Left colon (tissue), 2 donors: ENCODE data around the gene PYCR2. TPM values are rescaled to one million over a fixed set of nuclear protein-coding genes. Genes with fewer than 3 reads are reported as not detected.

Source experiments
- ATAC-seq: fragments of 200-7000 bp; cut with Tn5 transposase; one replicate; pipeline ENCODE4 v1.9.1; 2020; ENCODE audit warnings: mild to moderate bottlenecking, moderate library complexity
- DNase-seq, 2 donors: peaks; one replicate each; pipeline ENCODE4 v3.0.0-alpha.2; 2020
- intact Hi-C, 2 donors: fragments of 100-400 bp; cut with DNase I in 1 of 2; cut with micrococcal nuclease in 1 of 2; formaldehyde crosslinking; loops; one replicate each; pipeline versions ENCODE4 v1.11.2 to v1.14.0; 2022; cut with DNase I, micrococcal nuclease
- total RNA-seq, 2 donors: library from RNA; stranded (reverse); fragmentation: NEBNext Ultra II Directional; extraction: Animal tissue kit (Norgen Biotek cat#: 25700); gene quantifications; one replicate each; pipeline ENCODE4 v1.2.1, GENCODE V29; 2021
- donor health status: DM: no; HTN: no; CAD: no.
- donor health status: DM: yes; HTN: yes; CAD: no.

PYCR2 gene
- total RNA-seq, 2 donors from 2014 or later, result 34.8 to 42.3 TPM

- DNase-seq, result peak; percentile 59 to 83
- ATAC-seq, result peak; percentile 11
- intact Hi-C loops, result no loop called here
These were observed 40.3 kb downstream of the PYCR2 start for GRCh38 chr1:225883616-225884265.

- peak; percentile 20 for ATAC-seq
- peak; percentile 44 to 70 for DNase-seq
- intact Hi-C loops, result no loop called here
These were observed 41.1 kb downstream of the PYCR2 start for GRCh38 chr1:225882694-225883615.

- peak; percentile 58 for ATAC-seq
- DNase-seq, result peak; percentile 91 to 97
- intact Hi-C loops, result no loop called here
These were observed 41.9 kb downstream of the PYCR2 start, which contains the start of gene TMEM63A for GRCh38 chr1:225881959-225882693. TSS of gene TMEM63A (minus strand) at chr1:225882380. CDS start at chr1:225877580, 4,800 bp downstream.

- ATAC-seq (peak; percentile 47), DNase-seq (peak; percentile 66 to 80)
- intact Hi-C loops, result no loop called here
These were observed 42.7 kb downstream of the PYCR2 start for GRCh38 chr1:225881081-225881958.

- ATAC-seq, result no peak
- intact Hi-C loops, result no loop called here
- DNase-seq, result no peak
These were observed 43.4 kb downstream of the PYCR2 start for GRCh38 chr1:225880636-225881035.

- intact Hi-C loops, result no loop called here
- DNase-seq (peak; percentile 58 to 61), ATAC-seq (no peak)
These were observed 43.8 kb downstream of the PYCR2 start for GRCh38 chr1:225880222-225880588.

GRCh38 chr1:225879521-225880221 is 44.4 kb downstream of the PYCR2 start:
- peak; percentile 49 to 81 for DNase-seq
- intact Hi-C loops, result no loop called here
- ATAC-seq, result peak; percentile 51

- no peak for DNase-seq
- intact Hi-C loops, result no loop called here
These were observed 45.8 kb downstream of the PYCR2 start for GRCh38 chr1:225878282-225878681.

GRCh38 chr1:225877580-225877979 is 46.5 kb downstream of the PYCR2 start:
- intact Hi-C loops, result no loop called here
- peak; percentile 76 to 78 for DNase-seq

More at GRCh38 chr1:225878282-225878681, 45.8 kb downstream of the PYCR2 start:
- no peak for ATAC-seq

GRCh38 chr1:225876900-225877510 is 47.0 kb downstream of the PYCR2 start:
- ATAC-seq (no peak), DNase-seq (no peak)
- intact Hi-C loops, result no loop called here

More at GRCh38 chr1:225877580-225877979, 46.5 kb downstream of the PYCR2 start:
- ATAC-seq, result peak; percentile 2

- DNase-seq, result peak; percentile 73 to 86
- intact Hi-C loops, result no loop called here
- peak; percentile 71 for ATAC-seq
These were observed 48.8 kb downstream of the PYCR2 start for GRCh38 chr1:225875044-225875815.

- intact Hi-C loops, result no loop called here
- DNase-seq, result no peak
- no peak for ATAC-seq
These were observed 49.6 kb downstream of the PYCR2 start for GRCh38 chr1:225874431-225874830.

GRCh38 chr1:225873281-225873850 is 50.7 kb downstream of the PYCR2 start:
- intact Hi-C loops, result no loop called here
- no peak for DNase-seq
- no peak for ATAC-seq

GRCh38 chr1:225872075-225872430 is 52.0 kb downstream of the PYCR2 start:
- intact Hi-C loops, result no loop called here
- no peak for DNase-seq
- ATAC-seq, result no peak

GRCh38 chr1:225871359-225872074 is 52.5 kb downstream of the PYCR2 start:
- intact Hi-C loops, result no loop called here
- ATAC-seq (no peak), DNase-seq (no peak)

GRCh38 chr1:225870911-225871310 is 53.1 kb downstream of the PYCR2 start:
- ATAC-seq (no peak), DNase-seq (no peak)
- intact Hi-C loops, result no loop called here
